Neural cell (in vitro differentiated cells): ENCODE results near the gene PRRX1. TPM values are rescaled to one million over a fixed set of nuclear protein-coding genes. Genes with fewer than 3 reads are reported as not detected.

ENCODE experiments used
- H2AFZ ChIP-seq: fragments of 200-600, 300-800 bp; sonication (generic), shearing (Covaris generic); 2 replicates; pipeline ENCODE4 v1.6.0; 2014; ENCODE audit warnings: low read depth, mild to moderate bottlenecking, antibody characterized with exemption, low read length, moderate library complexity
- H3F3A ChIP-seq: fragments of 200-600 bp; shearing (Covaris generic); 2 replicates; pipeline ENCODE4 v1.6.1; 2016; ENCODE audit warnings: mild to moderate bottlenecking, moderate library complexity, mixed read lengths, antibody characterized with exemption, low read length; ENCODE audit not compliant: insufficient read depth, poor library complexity, severe bottlenecking
- H3K27ac ChIP-seq: fragments of 200-600, 300-800 bp; sonication (generic), shearing (Covaris generic); 2 replicates; pipeline ENCODE4 v1.5.1; 2014; ENCODE audit warnings: mild to moderate bottlenecking, low read length, moderate library complexity
- H3K27me3 ChIP-seq: fragments of 300-800, 200-600 bp; sonication (generic), shearing (Covaris generic); 2 replicates; pipeline ENCODE4 v1.6.0; 2014; ENCODE audit warnings: mild to moderate bottlenecking, low read depth, low read length, moderate library complexity; ENCODE audit not compliant: insufficient read depth
- H3K36me3 ChIP-seq: fragments of 300-800, 200-600 bp; sonication (generic), shearing (Covaris generic); 2 replicates; pipeline ENCODE4 v1.5.1; 2014; ENCODE audit warnings: mild to moderate bottlenecking, antibody characterized with exemption, low read length, moderate library complexity; ENCODE audit not compliant: insufficient read depth
- H3K4me2 ChIP-seq: fragments of 300-800, 200-600 bp; sonication (generic), shearing (Covaris generic); 2 replicates; pipeline ENCODE4 v1.6.0; 2014; ENCODE audit warnings: mild to moderate bottlenecking, low read length
- H3K4me3 ChIP-seq: fragments of 300-800, 200-600 bp; sonication (generic), shearing (Covaris generic); 2 replicates; pipeline ENCODE4 v1.5.1; 2014; ENCODE audit warnings: mild to moderate bottlenecking, low read length, moderate library complexity
- H3K79me2 ChIP-seq: fragments of 200-600 bp; shearing (Covaris generic); replicated peaks from 2 replicates; pipeline ENCODE4 v1.6.0; 2014; ENCODE audit warnings: mild to moderate bottlenecking, low read length, moderate library complexity; ENCODE audit not compliant: insufficient read depth
- H3K9ac ChIP-seq: fragments of 300-800, 200-600 bp; sonication (generic), shearing (Covaris generic); 2 replicates; pipeline ENCODE4 v1.6.1; 2016; ENCODE audit warnings: mild to moderate bottlenecking, low read length, mixed read lengths
- H3K9me2 ChIP-seq: fragments of 200-600 bp; shearing (Covaris generic); 2 replicates; pipeline ENCODE4 v1.6.1; 2016; ENCODE audit warnings: mild to moderate bottlenecking, low read length, mixed read lengths; ENCODE audit not compliant: insufficient read depth
- H3K9me3 ChIP-seq: fragments of 200-600, 300-800 bp; sonication (generic), shearing (Covaris generic); 2 replicates; pipeline ENCODE4 v1.6.1; 2016; ENCODE audit warnings: mild to moderate bottlenecking, mixed run types, low read length, moderate library complexity, mixed read lengths
- H4K20me1 ChIP-seq: fragments of 200-600 bp; shearing (Covaris generic); 2 replicates; pipeline ENCODE4 v1.6.1; 2016; ENCODE audit warnings: mild to moderate bottlenecking, mixed run types; ENCODE audit not compliant: insufficient read depth
- CTCF ChIP-seq: fragments of 450-650 bp; IDR thresholded peaks from 2 replicates; pipeline ENCODE4 v1.5.1; 2014; ENCODE audit warnings: antibody characterized with exemption, mild to moderate bottlenecking, moderate library complexity; ENCODE audit not compliant: poor library complexity, severe bottlenecking
- EP300 ChIP-seq: fragments of 450-650 bp; conservative IDR thresholded peaks from 2 replicates; pipeline ENCODE4 v1.6.1; 2014; ENCODE audit warnings: antibody characterized with exemption, mild to moderate bottlenecking, moderate library complexity; ENCODE audit not compliant: poor library complexity, severe bottlenecking
- EZH2 ChIP-seq: fragments of 200-600, 300-800 bp; shearing (Covaris generic), sonication (generic); IDR thresholded peaks from 2 replicates; pipeline ENCODE4 v1.6.1; 2014; ENCODE audit warnings: antibody characterized with exemption, low read length, borderline replicate concordance, mild to moderate bottlenecking; ENCODE audit not compliant: insufficient read depth, poor library complexity, severe bottlenecking
- MXI1 ChIP-seq: fragments of 450-650 bp; conservative IDR thresholded peaks from 2 replicates; pipeline ENCODE4 v1.6.1; 2014; ENCODE audit warnings: antibody characterized with exemption, mild to moderate bottlenecking; ENCODE audit not compliant: poor library complexity, severe bottlenecking
- POLR2AphosphoS5 ChIP-seq: IDR thresholded peaks from 2 replicates; pipeline ENCODE4 v1.6.1; 2012
- RAD21 ChIP-seq: fragments of 450-650 bp; conservative IDR thresholded peaks from 2 replicates; pipeline ENCODE4 v1.6.1; 2014; ENCODE audit warnings: antibody characterized with exemption, mild to moderate bottlenecking, moderate library complexity
- REST ChIP-seq: IDR thresholded peaks from 2 replicates; pipeline ENCODE4 v1.6.1; 2012; ENCODE audit warnings: borderline replicate concordance
- SMC3 ChIP-seq: fragments of 450-650 bp; conservative IDR thresholded peaks from 2 replicates; pipeline ENCODE4 v1.6.1; 2014; ENCODE audit warnings: antibody characterized with exemption, mild to moderate bottlenecking, moderate library complexity; ENCODE audit not compliant: poor library complexity
- TAF1 ChIP-seq: IDR thresholded peaks from 2 replicates; pipeline ENCODE4 v1.6.1; 2012; ENCODE audit warnings: low read depth
- polyA plus RNA-seq: library from polyadenylated mRNA; depleted of rRNA; stranded (reverse); fragments of >200 nt; gene quantifications from 2 replicates; pipeline ENCODE4 v1.2.3, GENCODE V29; 2014

PRRX1 gene
- polyA plus RNA-seq, 1 donor from 2014 or later = 0.10 TPM

- Histone ChIP-seq H3F3A (peaks cover 8% of the 10 kb centered on the region), H3K27me3 (peaks cover 88% of the 10 kb centered on the region), H3K36me3 (no peaks in the 10 kb centered on the region), H2AFZ (no peak overlapping the region), H3K27ac (no peak overlapping the region), H3K4me3 (peak overlapping the region; percentile 59), H3K9me2 (no peaks in the 10 kb centered on the region), H3K9me3 (no peaks in the 10 kb centered on the region), H4K20me1 (no peaks in the 10 kb centered on the region), H3K4me2 (no peak overlapping the region), H3K9ac (no peak overlapping the region), H3K79me2 (no peaks in the 10 kb centered on the region)
- TF ChIP-seq POLR2AphosphoS5 (peak; percentile 45), CTCF (no peak), RAD21 (no peak), REST (no peak), EP300 (no peak), TAF1 (no peak), EZH2 (no peak), SMC3 (no peak)
These were observed 2.9 kb upstream of the PRRX1 start for GRCh38 chr1:170660871-170661645.

- peaks cover 8% of the 10 kb centered on the region for H3F3A ChIP-seq
- H3K27ac ChIP-seq = no peak overlapping the region
- peaks cover 92% of the 10 kb centered on the region for H3K27me3 ChIP-seq
- H3K4me2 ChIP-seq = no peak overlapping the region
- TF ChIP-seq RAD21 = no peak
- no peak for TF ChIP-seq EZH2
- TF ChIP-seq CTCF = no peak
- no peak for TF ChIP-seq POLR2AphosphoS5
- no peak for TF ChIP-seq EP300
- no peak for TF ChIP-seq MXI1
- no peak for TF ChIP-seq TAF1
- TF ChIP-seq REST = no peak
- TF ChIP-seq SMC3 = no peak
- H3K36me3 ChIP-seq = no peaks in the 10 kb centered on the region
- no peak overlapping the region for H3K9ac ChIP-seq
- no peak overlapping the region for H2AFZ ChIP-seq
- H3K9me2 ChIP-seq = no peaks in the 10 kb centered on the region
- no peaks in the 10 kb centered on the region for H3K9me3 ChIP-seq
- H3K79me2 ChIP-seq = no peaks in the 10 kb centered on the region
- H4K20me1 ChIP-seq = no peaks in the 10 kb centered on the region
- H3K4me3 ChIP-seq = peak overlapping the region; percentile 59
These were observed 2.1 kb upstream of the PRRX1 start for GRCh38 chr1:170661646-170662411.
